HG02642 (cell line): ENCODE data around the gene CCDC92B.

Source experiments
- ATAC-seq: cut with Tn5 transposase; IDR thresholded peaks from one replicate; pipeline ENCODE4 v1.9.1; 2021; ENCODE audit warnings: mild to moderate bottlenecking; ENCODE audit not compliant: unreplicated experiment, poor library complexity

The CCDC92B gene

GRCh38 chr17:2723505-2723996, 25.9 kb downstream of the CCDC92B start:
- no peak for ATAC-seq

- no peak for ATAC-seq
Observed at GRCh38 chr17:2722611-2723010, 26.8 kb downstream of the CCDC92B start.

- no peak for ATAC-seq
Observed at GRCh38 chr17:2721603-2722002, 27.8 kb downstream of the CCDC92B start.

- no peak for ATAC-seq
Observed at GRCh38 chr17:2719861-2720260, 29.6 kb downstream of the CCDC92B start.

- no peak for ATAC-seq
Observed at GRCh38 chr17:2718150-2718938, 31.1 kb downstream of the CCDC92B start.

- no peak for ATAC-seq
Observed at GRCh38 chr17:2716649-2717048, 32.8 kb downstream of the CCDC92B start.

GRCh38 chr17:2713881-2714280, 35.6 kb downstream of the CCDC92B start:
- no peak for ATAC-seq

GRCh38 chr17:2712300-2713043, 37.0 kb downstream of the CCDC92B start:
- no peak for ATAC-seq

- peak; percentile 75 for ATAC-seq
Observed at GRCh38 chr17:2711608-2712299, 37.7 kb downstream of the CCDC92B start, which contains the start of gene CLUH. TSS of gene CLUH (minus strand) at chr17:2711764. CDS start at chr17:2711661, 103 bp downstream.

GRCh38 chr17:2710803-2711607, 38.4 kb downstream of the CCDC92B start:
- peak; percentile 32 for ATAC-seq

- ATAC-seq = no peak
Observed at GRCh38 chr17:2710071-2710802, 39.2 kb downstream of the CCDC92B start.

GRCh38 chr17:2709183-2709661, 40.2 kb downstream of the CCDC92B start:
- ATAC-seq = peak; percentile 26

- no peak for ATAC-seq
Observed at GRCh38 chr17:2708585-2709182, 40.8 kb downstream of the CCDC92B start.

- no peak for ATAC-seq
Observed at GRCh38 chr17:2707721-2708584, 41.5 kb downstream of the CCDC92B start.

- no peak for ATAC-seq
Observed at GRCh38 chr17:2706911-2707510, 42.4 kb downstream of the CCDC92B start.

- ATAC-seq = no peak
Observed at GRCh38 chr17:2705888-2706795, 43.3 kb downstream of the CCDC92B start.
